GM13977 (cell line): Measurements from ENCODE around the gene SH3GL2.

Experiments used
- DNase-seq: peaks from one replicate; pipeline ENCODE4 v3.0.0; 2012; ENCODE audit warnings: low spot score
- in situ Hi-C: fragments of 300-500 bp; cut with MboI; formaldehyde crosslinking; loops from one replicate; pipeline ENCODE4 v1.12.0; 2022; ENCODE audit warnings: low sequenced_read_pairs, low pct_unique_long_range_greater_than_20kb, mixed read lengths, inconsistent platforms; ENCODE audit not compliant: unreplicated experiment
- TF ChIP-seq, protein P1 (sequence below): IDR thresholded peaks from 2 replicates; pipeline ENCODE4 v1.5.1; 2012; ENCODE audit warnings: mild to moderate bottlenecking, control low read depth; ENCODE audit not compliant: insufficient read depth; ENCODE audit errors: extremely low read depth, missing control alignments

The SH3GL2 gene

DNA sequence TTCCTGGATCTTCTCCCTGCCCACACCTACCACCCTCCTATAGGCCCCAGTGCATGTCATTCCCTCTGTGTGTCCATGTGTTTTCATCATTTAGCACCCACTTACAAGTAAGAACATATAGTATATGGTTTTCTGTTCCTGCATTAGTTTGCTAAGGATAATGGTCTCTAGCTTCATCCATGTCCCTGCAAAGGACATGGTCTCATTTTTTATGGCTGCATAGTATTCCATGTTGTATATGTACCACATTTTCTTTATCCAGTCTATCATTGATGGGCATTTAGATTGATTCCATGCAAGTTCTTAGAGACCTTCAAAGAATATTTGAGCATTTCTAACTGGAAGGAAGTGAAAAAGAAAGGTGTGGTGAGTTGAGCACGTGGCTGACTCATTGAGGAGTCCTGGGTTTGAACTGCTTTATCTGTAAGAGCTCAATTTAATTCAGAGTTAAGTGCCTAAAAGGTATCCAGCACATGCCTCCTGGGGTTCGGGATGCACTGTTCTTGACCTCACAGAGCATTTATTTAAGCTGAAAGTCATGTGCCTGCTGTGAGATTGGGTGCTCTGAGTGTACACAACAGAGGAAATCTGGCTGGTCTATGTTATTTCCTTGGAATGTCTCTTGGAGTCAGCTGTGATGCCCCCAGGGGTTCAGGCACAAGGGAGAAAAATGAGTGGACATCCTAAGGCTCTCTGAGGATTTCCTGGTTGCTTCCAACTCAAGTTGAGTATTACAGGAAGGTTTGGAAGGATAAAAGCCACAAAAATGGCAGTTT is 56.4 kb downstream of the SH3GL2 start:
- DNase-seq: no peak
- in situ Hi-C loops: no loop called here
- TF ChIP-seq, protein P1, sequence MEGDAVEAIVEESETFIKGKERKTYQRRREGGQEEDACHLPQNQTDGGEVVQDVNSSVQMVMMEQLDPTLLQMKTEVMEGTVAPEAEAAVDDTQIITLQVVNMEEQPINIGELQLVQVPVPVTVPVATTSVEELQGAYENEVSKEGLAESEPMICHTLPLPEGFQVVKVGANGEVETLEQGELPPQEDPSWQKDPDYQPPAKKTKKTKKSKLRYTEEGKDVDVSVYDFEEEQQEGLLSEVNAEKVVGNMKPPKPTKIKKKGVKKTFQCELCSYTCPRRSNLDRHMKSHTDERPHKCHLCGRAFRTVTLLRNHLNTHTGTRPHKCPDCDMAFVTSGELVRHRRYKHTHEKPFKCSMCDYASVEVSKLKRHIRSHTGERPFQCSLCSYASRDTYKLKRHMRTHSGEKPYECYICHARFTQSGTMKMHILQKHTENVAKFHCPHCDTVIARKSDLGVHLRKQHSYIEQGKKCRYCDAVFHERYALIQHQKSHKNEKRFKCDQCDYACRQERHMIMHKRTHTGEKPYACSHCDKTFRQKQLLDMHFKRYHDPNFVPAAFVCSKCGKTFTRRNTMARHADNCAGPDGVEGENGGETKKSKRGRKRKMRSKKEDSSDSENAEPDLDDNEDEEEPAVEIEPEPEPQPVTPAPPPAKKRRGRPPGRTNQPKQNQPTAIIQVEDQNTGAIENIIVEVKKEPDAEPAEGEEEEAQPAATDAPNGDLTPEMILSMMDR: no peak

DNA sequence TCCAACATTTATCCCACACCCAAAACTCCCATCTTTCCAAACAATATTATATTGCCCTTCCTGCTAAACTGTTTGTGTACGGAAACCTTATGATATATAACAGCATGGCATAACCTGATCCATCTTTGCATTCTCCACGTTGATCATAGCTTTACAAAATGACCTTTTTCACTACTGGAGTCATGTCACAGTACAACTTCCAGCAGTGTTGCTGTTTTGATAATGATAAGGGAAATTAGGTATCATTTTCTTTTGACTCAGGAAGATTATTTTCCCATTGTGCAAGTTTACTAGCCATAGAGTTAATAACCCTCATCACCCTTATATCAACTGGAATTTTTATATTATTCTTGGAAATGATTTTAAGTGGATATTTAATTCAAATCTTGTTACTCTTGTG is 57.5 kb downstream of the SH3GL2 start:
- in situ Hi-C loops: no loop called here
- TF ChIP-seq, protein P1: no peak

DNA sequence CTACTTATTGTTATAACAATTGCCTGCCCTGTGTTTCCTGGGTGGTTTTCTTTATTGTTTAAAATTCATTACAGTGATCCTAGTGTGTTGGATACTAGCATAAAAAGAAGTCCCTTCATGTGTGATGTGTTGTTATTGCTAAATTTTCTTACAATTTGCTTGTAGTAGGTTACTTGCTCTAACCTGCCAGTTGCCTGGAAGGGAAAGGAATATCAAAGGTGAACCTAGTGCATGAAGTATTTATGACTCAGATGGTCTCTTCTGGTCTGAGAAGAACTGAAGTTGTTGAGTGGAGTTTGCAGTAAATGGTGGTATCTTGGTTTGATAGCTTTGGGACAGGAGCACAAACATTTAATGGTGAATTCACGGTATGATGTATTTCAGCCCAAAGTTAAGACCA is 58.0 kb downstream of the SH3GL2 start:
- TF ChIP-seq, protein P1: no peak
- in situ Hi-C loops: no loop called here
- DNase-seq: no peak

More for the DNA sequence above, 57.5 kb downstream of the SH3GL2 start:
- no peak for DNase-seq

DNA sequence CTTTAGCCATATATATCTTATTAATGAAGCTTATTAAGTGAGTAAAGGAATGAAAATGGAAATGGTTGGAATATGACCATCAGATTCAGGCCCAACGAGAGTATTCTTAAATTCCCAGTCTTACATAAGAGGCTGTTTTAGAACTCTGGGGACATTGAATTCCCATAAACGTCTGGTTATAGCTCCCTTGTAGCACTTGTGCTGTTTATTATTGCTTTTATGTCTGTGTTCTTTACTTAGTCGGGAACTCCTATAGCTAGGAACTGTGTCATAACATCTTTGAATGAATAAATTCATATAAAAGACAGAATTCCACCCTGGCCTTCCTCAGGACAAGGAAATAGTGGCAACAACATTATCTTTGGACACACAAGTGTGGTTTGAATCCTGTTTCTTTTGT is 58.4 kb downstream of the SH3GL2 start:
- no peak for DNase-seq
- in situ Hi-C loops: no loop called here
- TF ChIP-seq, protein P1: no peak

DNA sequence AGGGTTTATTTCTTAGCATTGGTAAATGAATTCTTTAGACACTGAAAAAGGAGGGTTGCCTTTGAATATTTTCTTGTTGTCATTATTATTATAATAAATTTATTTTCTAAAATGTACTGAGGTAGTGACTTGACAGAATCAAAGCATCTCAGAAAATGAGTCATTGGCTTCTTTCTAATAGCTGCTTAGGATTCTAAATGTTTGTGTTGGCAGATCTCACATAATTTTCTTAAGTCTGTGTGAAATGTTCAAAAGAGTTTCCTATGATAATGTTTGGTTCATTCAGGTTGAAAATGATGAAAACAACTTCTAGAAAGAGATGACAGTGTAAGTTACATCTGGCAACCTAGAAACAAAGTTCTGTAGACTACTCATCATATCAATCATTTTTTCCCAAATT is 69.7 kb downstream of the SH3GL2 start:
- no peak for DNase-seq
- in situ Hi-C loops: no loop called here
- TF ChIP-seq, protein P1: no peak

DNA sequence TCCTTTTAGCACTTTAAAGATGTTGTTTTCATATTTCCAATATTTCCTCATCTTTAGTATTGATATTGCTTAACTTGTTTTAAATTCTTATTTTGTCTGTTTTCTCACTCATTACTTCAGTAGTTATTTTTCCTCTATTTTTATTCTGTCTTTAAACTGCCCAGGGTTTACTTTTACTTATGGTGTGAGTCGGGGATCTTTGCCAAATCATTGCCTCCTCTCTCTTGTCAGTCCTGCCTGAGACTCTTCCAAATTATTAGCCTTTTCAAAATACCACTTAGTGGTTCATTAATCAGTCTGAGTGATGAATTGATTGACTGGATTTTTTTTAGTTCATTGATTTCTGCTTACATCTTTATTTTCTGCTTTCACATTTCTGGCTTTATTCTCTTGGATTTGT is 72.9 kb downstream of the SH3GL2 start:
- TF ChIP-seq, protein P1: no peak
- no peak for DNase-seq
- in situ Hi-C loops: no loop called here

DNA sequence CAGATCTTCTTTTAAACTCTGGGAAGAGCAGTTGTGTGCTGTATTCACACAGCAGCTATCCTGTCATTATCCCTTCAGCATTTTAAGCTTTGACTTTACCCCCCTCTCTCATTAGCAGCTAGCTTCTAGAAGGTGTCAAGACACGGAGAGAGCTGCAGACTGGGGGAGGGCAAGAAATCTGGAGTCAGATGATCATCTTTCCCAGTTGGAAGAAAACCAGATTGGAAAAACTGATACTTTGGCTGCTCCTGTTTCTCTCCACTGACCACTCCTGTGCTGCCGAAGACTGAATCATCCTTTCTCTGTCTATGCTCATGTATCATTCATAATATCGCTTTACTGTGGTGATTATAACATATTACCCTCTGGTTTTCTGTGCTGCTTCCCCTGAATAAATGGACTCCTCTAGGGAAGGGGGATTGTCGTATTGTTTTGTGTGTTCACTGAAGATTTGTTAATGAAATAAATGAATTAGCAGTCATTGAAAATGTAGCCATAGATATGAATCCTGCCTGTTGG is 75.1 kb downstream of the SH3GL2 start:
- in situ Hi-C loops: no loop called here
- TF ChIP-seq, protein P1: no peak
- DNase-seq: no peak
